SK-N-SH treated with all-trans-retinoic acid at 6 μM for 48 hours (cell line): ENCODE data around the gene SAMD4B.
A peak's percentile ranks its signal among the peaks of the same experiment; 100 is the strongest.

Experiments
- ARNTL ChIP-seq: fragments of 450-650 bp; formaldehyde crosslinking; IDR thresholded peaks from 2 replicates; pipeline ENCODE4 v1.5.0; 2020; ENCODE audit warnings: low read depth, mild to moderate bottlenecking, moderate library complexity, borderline replicate concordance
- ISL1 ChIP-seq: fragments of 250-450 bp; sonication (Bioruptor Pico); IDR thresholded peaks from 2 replicates; pipeline ENCODE4 v2.1.2; 2022; ENCODE audit warnings: mild to moderate bottlenecking, moderate library complexity
- OSR1 ChIP-seq: fragments of 250-450 bp; sonication (Bioruptor Pico); IDR thresholded peaks from 2 replicates; pipeline ENCODE4 v1.8.0; 2022; ENCODE audit warnings: moderate library complexity, mild to moderate bottlenecking, inconsistent platforms
- PPARA ChIP-seq: fragments of 250-450 bp; sonication (Bioruptor Pico); IDR thresholded peaks from 2 replicates; pipeline ENCODE4 v1.5.0; 2020; ENCODE audit warnings: mild to moderate bottlenecking, borderline replicate concordance
- RARB ChIP-seq: fragments of 250-450 bp; sonication (Bioruptor Pico); IDR thresholded peaks from 2 replicates; pipeline ENCODE4 v1.8.0; 2021; ENCODE audit warnings: mild to moderate bottlenecking, moderate library complexity
- SNAI2 ChIP-seq: fragments of 250-450 bp; sonication (Bioruptor Pico); IDR thresholded peaks from 2 replicates; pipeline ENCODE4 v1.5.0; 2020; ENCODE audit warnings: mild to moderate bottlenecking, moderate library complexity
- TCF4 ChIP-seq: fragments of 250-450 bp; sonication (Bioruptor Pico); IDR thresholded peaks from 2 replicates; pipeline ENCODE4 v1.8.0; 2021; ENCODE audit warnings: mild to moderate bottlenecking, moderate library complexity, borderline replicate concordance
- TOX ChIP-seq: fragments of 250-450 bp; sonication (Bioruptor Pico); IDR thresholded peaks from 2 replicates; pipeline ENCODE4 v1.8.0; 2021; ENCODE audit warnings: mild to moderate bottlenecking, moderate library complexity, borderline replicate concordance
- ZC3H10 ChIP-seq: fragments of 250-450 bp; sonication (Bioruptor Pico); IDR thresholded peaks from 2 replicates; pipeline ENCODE4 v1.5.1; 2021; ENCODE audit warnings: mild to moderate bottlenecking, moderate library complexity
- ZFP30 ChIP-seq: fragments of 450-650 bp; formaldehyde crosslinking; IDR thresholded peaks from 2 replicates; pipeline ENCODE4 v1.5.0; 2022; ENCODE audit warnings: mild to moderate bottlenecking, moderate library complexity
- ZNF70 ChIP-seq: fragments of 450-650 bp; formaldehyde crosslinking; IDR thresholded peaks from 2 replicates; pipeline ENCODE4 v1.5.0; 2020; ENCODE audit warnings: mild to moderate bottlenecking, moderate library complexity
- ZNF8 ChIP-seq: fragments of 450-650 bp; formaldehyde crosslinking; IDR thresholded peaks from 2 replicates; pipeline ENCODE4 v1.5.0; 2020; ENCODE audit warnings: mild to moderate bottlenecking, moderate library complexity
- TF ChIP-seq, protein P1 (sequence below): fragments of 250-450 bp; sonication (Bioruptor Pico); IDR thresholded peaks from 2 replicates; pipeline ENCODE4 v1.8.0; 2020; ENCODE audit warnings: mild to moderate bottlenecking, moderate library complexity, borderline replicate concordance
- TF ChIP-seq, protein P2 (sequence below): fragments of 250-450 bp; sonication (Bioruptor Pico); IDR thresholded peaks from 2 replicates; pipeline ENCODE4 v1.5.1; 2020; ENCODE audit warnings: low read depth, mild to moderate bottlenecking, moderate library complexity

DNA sequence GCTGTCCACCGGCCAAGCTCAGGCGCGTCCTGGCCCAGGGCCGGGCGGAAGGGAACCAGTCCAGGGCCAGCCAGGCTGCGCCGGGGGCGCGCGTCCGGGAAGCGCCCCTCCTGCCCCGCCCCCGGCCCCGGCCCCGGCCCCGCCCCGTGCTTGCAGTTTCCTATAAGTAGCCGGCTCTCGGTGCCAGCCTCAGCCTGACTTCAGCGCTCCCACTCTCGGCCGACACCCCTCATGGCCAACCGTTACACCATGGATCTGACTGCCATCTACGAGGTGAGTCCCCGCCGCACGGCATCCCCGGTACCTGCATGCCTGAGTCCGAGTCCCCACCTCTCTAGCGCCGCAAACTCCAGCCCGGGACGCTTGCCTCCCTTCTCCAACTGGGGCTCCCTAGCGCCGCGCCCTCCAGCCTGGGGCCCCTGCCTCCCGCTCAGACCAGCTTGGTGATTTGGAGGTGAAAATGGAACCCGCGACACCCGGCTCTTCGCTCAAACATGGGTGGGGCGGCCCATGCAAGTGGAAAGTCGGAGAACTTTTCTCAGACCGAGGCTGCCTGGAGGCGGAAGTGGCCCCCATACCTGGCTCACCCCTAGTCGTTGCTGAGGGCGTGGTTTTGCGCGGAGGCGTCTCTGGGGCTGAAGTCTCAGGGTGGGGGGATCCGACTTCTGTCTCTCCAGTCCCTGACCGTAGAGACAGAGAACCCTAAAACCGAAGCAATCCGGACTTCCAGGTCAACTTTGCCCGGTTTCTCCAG lies 64.6 kb downstream of the SAMD4B start, which contains the start of gene ZFP36:
- TF ChIP-seq ZFP30 (CRISPR knock-in tag) (no peak), RARB (CRISPR knock-in tag) (peak; percentile 53; the same call in 1 of the 2 replicates), TCF4 (CRISPR knock-in tag) (no peak), ARNTL (CRISPR knock-in tag) (no peak), ZNF70 (no peak), PPARA (CRISPR knock-in tag) (no peak), SNAI2 (no peak), ZC3H10 (CRISPR knock-in tag) (peak; percentile 47; the same call in 1 of the 2 replicates), OSR1 (no peak), TOX (CRISPR knock-in tag) (peak; percentile 32; the same call in 1 of the 2 replicates), ZNF8 (CRISPR knock-in tag) (no peak), ISL1 (CRISPR knock-in tag) (no peak)
- TF ChIP-seq, protein P1, sequence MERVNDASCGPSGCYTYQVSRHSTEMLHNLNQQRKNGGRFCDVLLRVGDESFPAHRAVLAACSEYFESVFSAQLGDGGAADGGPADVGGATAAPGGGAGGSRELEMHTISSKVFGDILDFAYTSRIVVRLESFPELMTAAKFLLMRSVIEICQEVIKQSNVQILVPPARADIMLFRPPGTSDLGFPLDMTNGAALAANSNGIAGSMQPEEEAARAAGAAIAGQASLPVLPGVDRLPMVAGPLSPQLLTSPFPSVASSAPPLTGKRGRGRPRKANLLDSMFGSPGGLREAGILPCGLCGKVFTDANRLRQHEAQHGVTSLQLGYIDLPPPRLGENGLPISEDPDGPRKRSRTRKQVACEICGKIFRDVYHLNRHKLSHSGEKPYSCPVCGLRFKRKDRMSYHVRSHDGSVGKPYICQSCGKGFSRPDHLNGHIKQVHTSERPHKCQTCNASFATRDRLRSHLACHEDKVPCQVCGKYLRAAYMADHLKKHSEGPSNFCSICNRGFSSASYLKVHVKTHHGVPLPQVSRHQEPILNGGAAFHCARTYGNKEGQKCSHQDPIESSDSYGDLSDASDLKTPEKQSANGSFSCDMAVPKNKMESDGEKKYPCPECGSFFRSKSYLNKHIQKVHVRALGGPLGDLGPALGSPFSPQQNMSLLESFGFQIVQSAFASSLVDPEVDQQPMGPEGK (CRISPR knock-in tag): peak; percentile 57; the same call in 1 of the 2 replicates
- TF ChIP-seq, protein P2, sequence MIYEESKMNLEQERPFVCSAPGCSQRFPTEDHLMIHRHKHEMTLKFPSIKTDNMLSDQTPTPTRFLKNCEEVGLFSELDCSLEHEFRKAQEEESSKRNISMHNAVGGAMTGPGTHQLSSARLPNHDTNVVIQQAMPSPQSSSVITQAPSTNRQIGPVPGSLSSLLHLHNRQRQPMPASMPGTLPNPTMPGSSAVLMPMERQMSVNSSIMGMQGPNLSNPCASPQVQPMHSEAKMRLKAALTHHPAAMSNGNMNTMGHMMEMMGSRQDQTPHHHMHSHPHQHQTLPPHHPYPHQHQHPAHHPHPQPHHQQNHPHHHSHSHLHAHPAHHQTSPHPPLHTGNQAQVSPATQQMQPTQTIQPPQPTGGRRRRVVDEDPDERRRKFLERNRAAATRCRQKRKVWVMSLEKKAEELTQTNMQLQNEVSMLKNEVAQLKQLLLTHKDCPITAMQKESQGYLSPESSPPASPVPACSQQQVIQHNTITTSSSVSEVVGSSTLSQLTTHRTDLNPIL (CRISPR knock-in tag): no peak
